Nucleus accumbens (tissue), 56 donors: ENCODE results near the gene PHF19.

Experiments
- DNase-seq, 56 donors: peaks; one replicate each; lab custom pipeline; 2025; lab: John Stamatoyannopoulos, UW

Gene PHF19

DNA sequence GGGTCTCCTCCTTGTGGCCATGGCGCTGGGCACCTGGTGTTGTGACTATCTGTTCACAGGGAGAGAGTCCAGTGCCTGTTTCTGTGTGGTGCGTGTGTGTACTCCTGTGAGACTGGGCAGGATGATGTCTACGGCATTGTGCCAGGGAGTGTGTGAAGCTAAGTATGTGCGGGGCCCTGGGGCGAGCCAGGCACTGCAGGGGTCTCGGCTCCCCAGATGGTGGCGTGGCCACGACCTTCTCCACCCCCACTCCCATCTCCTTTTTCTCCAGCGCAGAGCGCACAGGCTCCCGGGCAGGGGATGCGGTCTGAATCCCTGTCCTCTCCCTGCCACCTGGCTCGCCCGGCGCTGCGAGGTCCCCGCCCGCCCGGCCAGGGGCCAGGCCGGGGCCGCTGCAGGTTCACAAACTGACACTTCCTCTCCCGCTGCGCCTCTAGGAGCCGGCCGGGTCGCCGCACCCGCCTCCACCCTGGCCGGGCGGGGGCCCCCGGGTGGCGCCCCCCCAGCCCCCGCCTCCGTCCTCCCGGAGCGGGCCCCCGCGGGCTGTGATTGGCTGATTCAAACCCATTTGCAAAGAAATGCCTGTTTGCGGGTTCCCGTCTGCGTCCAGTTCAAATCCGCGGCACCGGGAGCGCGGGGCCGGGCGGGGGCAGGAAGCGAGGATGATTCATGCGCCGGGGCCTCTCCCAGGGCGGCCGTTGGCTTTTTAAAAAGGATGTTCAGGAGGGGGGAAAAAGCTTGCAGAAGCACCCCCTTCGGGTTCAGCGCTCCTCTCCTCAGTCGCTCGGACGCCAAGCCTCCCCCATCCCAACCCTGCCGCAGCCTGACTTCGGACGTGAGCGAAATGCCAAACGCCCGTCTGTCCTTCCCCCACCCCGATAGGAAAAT lies 790 bp downstream of the PHF19 start:
- DNase-seq, result peak in 54 of 56 donors; percentile 24 to 94 (median 66)

- no peak for DNase-seq
Measured at GRCh38 chr9:120875643-120875953, 1.4 kb downstream of the PHF19 start.

- no peak for DNase-seq
Measured at GRCh38 chr9:120875195-120875565, 1.8 kb downstream of the PHF19 start.

GRCh38 chr9:120874226-120875194 lies 2.5 kb downstream of the PHF19 start:
- no peak for DNase-seq

DNA sequence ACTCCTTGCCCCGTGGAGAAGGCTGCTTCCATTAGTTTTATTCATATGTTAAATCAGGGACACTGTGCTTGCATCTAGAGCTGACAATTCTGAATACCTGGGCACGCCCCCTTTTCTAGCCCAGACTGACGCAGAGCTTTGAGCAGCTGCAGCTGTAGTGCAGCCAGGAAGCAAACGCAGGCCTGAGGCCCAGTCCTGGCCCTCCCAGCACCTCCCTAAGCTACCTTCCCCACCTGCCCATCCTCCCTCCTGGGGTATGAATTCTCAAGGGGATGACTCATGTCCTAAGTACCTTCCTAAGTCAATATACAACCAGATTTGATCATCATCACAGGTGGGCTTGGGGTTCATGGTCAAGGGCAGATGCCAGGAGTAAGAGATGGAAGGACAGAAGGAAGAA lies 3.5 kb downstream of the PHF19 start:
- no peak for DNase-seq

DNA sequence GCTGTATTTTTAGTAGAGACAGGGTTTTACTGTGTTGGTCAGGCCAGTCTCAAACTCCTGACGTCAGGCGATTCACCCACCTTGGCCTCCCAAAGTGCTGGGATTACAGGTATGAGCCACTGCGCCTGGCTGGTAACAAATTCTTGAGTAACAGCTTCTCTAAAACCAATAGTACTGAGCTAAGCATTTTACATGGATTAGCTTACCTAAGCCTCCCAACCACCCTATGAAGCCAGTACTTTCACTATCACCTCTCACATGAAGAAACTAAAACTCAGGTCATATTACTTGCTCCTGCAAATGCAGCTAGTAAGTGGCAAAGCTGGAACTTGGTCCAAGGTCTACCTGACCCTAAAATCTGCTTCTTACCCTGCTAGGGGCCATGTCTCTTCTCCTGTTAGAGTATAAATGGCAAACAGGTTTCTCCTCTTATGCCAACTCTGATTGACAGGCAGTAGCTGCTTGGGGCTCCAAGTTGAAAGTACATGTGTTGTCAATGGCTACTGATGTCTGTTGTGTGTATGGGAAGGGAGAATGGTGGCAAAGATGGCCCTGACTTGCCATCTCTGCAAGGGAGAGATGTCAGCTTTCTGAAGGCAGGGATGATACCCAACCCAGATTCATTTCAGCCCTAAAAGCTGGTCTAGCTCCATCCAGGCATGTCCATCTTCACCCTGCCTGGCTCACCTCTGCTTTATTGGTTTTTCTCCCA lies 4.0 kb downstream of the PHF19 start:
- no peak for DNase-seq

DNA sequence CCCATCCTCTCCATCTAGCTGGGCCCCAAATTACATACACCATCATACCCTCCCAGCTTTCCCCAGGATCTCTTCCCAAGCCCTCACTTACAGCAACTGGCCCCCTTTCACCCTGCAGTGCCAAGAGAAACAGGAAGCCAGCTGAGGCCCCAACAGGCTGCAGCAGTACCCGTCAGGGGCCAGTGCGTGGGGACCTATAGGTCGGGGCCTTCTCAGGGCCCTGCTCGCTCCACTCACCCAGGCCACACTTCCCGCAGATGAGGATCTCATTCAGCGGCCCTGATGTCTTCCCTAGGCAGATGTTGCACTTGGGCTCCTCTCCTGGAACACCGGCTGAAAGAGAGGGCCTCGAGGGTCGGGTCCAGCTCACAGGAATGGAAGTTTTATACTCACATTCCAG lies 6.8 kb downstream of the PHF19 start:
- no peak for DNase-seq

DNA sequence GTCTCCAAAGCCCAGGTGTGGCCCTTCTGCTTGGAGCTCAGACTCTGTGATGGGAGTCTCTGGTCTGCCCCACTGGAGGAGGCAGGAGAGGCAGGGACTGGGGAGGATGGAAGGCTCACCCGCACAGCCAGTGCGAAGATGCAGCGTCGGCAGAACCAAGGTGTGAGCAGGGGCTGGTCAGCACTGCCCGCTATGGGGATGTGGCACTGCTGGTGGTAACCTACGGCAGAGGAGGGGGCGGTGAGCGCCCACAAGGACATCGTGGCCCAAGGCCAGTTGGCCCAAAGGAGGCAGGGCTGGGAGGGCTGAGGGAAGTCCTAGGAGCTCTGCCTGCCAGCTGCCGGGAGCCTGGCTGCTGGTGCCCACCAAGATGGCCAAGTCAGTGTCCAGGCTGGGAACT lies 7.3 kb downstream of the PHF19 start:
- DNase-seq, result peak in 2 of 56 donors; percentile 8 to 20

DNA sequence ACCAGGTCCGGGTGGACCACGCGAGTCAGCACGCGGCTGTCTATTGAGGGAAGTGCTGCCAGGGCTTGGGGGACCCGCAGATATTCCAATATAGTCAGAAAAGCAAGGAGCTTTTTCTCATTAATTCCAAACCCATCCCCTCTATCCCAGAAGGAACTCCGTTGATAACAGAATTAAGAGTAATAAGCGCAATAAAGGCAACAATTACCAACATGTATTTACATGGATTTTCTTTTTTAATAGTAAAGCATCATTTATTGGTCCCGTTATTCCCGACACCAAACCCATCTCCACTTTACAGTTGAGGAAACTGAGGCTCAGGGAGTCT lies 7.7 kb downstream of the PHF19 start:
- DNase-seq, result no peak

DNA sequence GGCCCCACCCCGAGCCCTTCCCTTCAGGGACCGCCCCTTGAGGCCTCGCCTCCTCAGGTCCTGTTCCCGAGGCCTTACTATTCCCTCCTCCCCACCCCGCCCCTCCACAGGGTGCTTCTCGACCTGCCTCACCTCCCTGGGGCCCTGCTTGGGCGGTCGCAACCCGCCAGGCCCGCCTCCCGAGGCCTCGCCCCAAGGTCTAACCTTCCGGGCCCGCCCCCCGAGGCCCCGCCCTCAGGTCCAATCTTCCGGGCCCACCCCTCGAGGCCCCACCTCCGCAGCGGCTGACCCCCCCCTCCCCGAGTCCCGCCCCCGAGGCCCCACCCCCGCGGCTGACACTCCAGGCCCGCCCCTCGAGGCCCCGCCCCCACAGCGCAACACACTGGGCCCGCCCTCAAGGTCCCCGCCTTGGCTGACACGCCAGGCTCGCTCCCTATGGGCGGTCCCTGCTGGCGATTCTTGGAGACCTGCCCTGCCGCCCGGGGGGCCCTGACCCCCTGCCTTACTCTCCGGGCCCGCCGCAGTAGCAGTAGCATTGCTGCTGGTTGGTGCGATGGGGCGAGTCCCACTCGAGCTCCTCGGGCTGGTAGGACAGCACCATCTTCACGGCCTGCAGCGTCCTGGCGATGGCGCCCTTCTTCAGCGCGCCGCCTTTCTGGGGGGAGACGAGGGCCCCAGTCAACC lies 8.2 kb downstream of the PHF19 start:
- peak; percentile 60 to 96 (median 90) for DNase-seq

- DNase-seq, result no peak
Measured at GRCh38 chr9:120868339-120868675, 8.7 kb downstream of the PHF19 start.

- no peak for DNase-seq
Measured at GRCh38 chr9:120867676-120868338, 9.2 kb downstream of the PHF19 start.

- DNase-seq, result no peak
Measured at GRCh38 chr9:120866651-120867050, 10.3 kb downstream of the PHF19 start.

DNA sequence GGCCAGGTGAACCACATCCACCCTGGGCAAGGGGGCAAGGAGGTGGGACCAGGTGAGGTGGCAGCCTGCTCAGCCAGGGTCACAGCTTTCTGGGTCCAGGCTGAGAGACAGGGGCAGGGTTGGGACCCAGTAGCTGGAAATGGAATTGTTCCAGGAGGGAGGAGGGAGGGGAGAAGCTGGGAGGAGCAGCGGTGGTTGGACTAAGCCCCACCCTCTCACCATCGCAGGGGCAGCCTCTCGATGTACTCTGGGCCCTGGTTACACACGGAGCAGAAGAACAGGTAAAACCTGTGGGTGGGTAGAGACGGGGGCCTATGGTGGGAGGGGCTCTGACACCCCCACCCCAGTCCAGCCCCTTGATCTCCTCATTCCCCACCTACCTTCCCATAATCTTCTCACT lies 11.2 kb downstream of the PHF19 start:
- DNase-seq, result no peak

- DNase-seq, result no peak
Measured at GRCh38 chr9:120865176-120865575, 11.8 kb downstream of the PHF19 start.

- no peak for DNase-seq
Measured at GRCh38 chr9:120864719-120865118, 12.3 kb downstream of the PHF19 start.

- no peak for DNase-seq
Measured at GRCh38 chr9:120863833-120864232, 13.2 kb downstream of the PHF19 start.

DNA sequence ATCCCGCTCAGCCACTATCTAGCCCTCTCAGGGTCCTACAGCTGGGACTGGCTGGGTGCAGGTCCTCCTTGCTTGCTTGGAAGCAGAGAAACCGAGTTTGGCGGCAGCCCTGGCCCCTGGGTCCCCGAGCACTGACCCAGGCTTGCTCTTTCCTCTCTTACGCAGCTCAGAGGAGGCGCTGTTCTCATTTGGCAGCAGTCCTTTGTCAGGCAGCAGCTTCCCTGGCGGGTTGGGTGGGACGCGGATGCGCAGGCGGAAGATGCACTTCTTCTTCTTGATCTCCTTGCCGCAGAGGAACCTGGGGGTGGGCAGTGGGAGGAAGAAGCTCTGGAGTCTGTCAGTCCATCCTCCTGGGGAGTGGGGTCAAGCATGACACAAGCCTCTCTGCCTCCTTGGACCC lies 14.5 kb downstream of the PHF19 start:
- DNase-seq, result peak in 1 of 56 donors; percentile 24

DNA sequence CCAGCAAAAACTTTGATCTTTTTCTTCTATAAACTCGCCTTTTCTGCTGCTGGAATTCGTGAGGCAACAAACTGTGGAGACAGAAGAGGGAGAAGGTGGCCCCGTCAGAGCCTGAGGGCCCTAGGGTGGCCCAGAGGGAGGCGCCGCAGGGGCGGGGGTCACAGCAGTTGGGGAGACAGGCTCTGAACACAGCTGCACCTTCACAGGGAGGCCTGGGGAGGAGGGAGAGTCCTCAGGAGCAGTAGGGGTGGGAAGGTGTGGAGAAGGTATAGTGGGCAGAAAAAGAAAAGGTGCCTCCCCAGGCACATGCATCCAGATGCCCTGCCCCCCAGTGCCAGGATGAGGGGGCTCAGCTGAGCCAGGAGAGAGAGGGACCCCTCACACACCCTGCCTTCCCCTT lies 15.1 kb downstream of the PHF19 start:
- no peak for DNase-seq

DNA sequence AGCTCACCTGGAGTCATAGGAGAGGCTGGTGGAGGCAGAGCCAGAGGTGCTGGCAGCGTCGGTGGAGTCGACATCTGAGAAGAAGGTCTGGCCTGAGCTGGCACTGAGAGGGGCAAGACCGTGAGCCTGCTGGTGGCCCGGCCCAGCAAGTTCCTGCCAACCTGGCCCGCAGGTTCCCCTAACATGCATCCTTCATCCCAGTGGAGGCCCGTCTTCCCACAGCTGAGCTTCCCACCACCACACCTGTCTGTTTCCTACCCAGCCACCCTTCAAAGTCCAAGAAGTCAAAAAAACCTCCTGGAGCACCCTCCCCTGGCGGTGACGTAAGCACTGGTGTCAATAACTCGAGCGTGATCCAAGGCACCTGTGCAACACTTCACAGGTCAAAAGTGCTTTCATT lies 16.9 kb downstream of the PHF19 start:
- no peak for DNase-seq
